ENCODE data around the gene EIF4E. TPM values are rescaled to one million over a fixed set of nuclear protein-coding genes. Genes with fewer than 3 reads are reported as not detected.

The EIF4E gene
- 65.4 TPM for polyA plus RNA-seq (2013, experiment 1 of 2)
- 61.3 TPM for polyA plus RNA-seq (2013, experiment 2 of 2)

- peak within 1 kb of the TSS; percentile 95 for H4K8ac ChIP-seq (ENCODE audit: low read length)
- peak within 1 kb of the TSS; percentile 100 for H2BK15ac ChIP-seq (ENCODE audit: low read depth, poor library complexity, severe bottlenecking)
- peak within 1 kb of the TSS; percentile 90 to 99 for H3K4me3 ChIP-seq (ENCODE audit: insufficient read depth in 1 of 2, low read depth in 1 of 2, low read length in 2 of 2)
- peaks cover 6% of the 10 kb centered on the region for H3K4me1 ChIP-seq (ENCODE audit: control insufficient read depth, insufficient read depth, low read depth, low read length)
- under 1% methylated on average over 63 of the region's 68 CpGs for WGBS
- DNase-seq, result peak; percentile 99
- peak within 1 kb of the TSS; percentile 96 for H3K9ac ChIP-seq (ENCODE audit: low read length)
- H2BK120ac ChIP-seq (ENCODE audit: low read depth, low read length), result peak within 1 kb of the TSS; percentile 98
- H3K27ac ChIP-seq (ENCODE audit: low read length, poor library complexity, severe bottlenecking), result peak within 1 kb of the TSS; percentile 94
- H2BK5ac ChIP-seq (ENCODE audit: low read depth, low read length, poor library complexity, severe bottlenecking), result peak within 1 kb of the TSS; percentile 71
- no peaks in the 10 kb centered on the region for H3K79me1 ChIP-seq (replicated peaks; ENCODE audit: low read length, poor library complexity, severe bottlenecking)
- H3K14ac ChIP-seq (ENCODE audit: low read length in 2 of 2), result peak within 1 kb of the TSS in 1 of 2 experiments; percentile 98
- peaks cover 7 to 17% of the 10 kb centered on the region in 2 experiments for H3K36me3 ChIP-seq (ENCODE audit: control insufficient read depth in 1 of 2, insufficient read depth in 2 of 2, low read depth in 1 of 2, low read length in 2 of 2)
- H2AK5ac ChIP-seq (ENCODE audit: low read length, severe bottlenecking), result peak within 1 kb of the TSS; percentile 89
- H4K91ac ChIP-seq (ENCODE audit: low read length), result peak within 1 kb of the TSS; percentile 99
- peak within 1 kb of the TSS; percentile 99 for H3K18ac ChIP-seq (ENCODE audit: low read depth in 1 of 2, low read length in 2 of 2)
- H3K27me3 ChIP-seq (ENCODE audit: control insufficient read depth in 1 of 2, insufficient read depth in 1 of 2, low read length in 2 of 2), result no peaks in the 10 kb centered on the region
- peak within 1 kb of the TSS; percentile 79 to 97 for H3K23ac ChIP-seq (ENCODE audit: low read length in 2 of 2)
- H3K4me2 ChIP-seq (ENCODE audit: low read length, poor library complexity, severe bottlenecking), result peak within 1 kb of the TSS; percentile 65
- no peaks in the 10 kb centered on the region for H3K9me3 ChIP-seq (ENCODE audit: control insufficient read depth, low read length)
- peak within 1 kb of the TSS; percentile 72 to 91 for H2BK12ac ChIP-seq (ENCODE audit: low read length in 2 of 2)
- peak within 1 kb of the TSS; percentile 56 to 91 for H3K4ac ChIP-seq (ENCODE audit: low read depth in 1 of 2, low read length in 2 of 2)
- peak within 1 kb of the TSS; percentile 87 for H2AFZ ChIP-seq (ENCODE audit: low read depth, low read length)
These were observed at the start of gene EIF4E for GRCh38 chr4:98928505-98929340. Gene EIF4E, minus strand, starts transcription at chr4:98929133. Its CDS starts 21 bp downstream, at chr4:98929112.

GRCh38 chr4:98977557-98977956 is 48.6 kb upstream of the EIF4E start:
- Histone ChIP-seq H3K4ac (ENCODE audit: low read depth in 1 of 2, low read length in 2 of 2) (no peak overlapping the region), H4K8ac (ENCODE audit: low read length) (no peak overlapping the region), H3K18ac (ENCODE audit: low read depth in 1 of 2, low read length in 2 of 2) (no peak overlapping the region), H3K4me1 (ENCODE audit: control insufficient read depth, insufficient read depth, low read depth, low read length) (peaks cover 2% of the 10 kb centered on the region), H3K23ac (ENCODE audit: low read length in 2 of 2) (no peak overlapping the region), H3K14ac (ENCODE audit: low read length in 2 of 2) (no peak overlapping the region), H3K27me3 (ENCODE audit: control insufficient read depth in 1 of 2, insufficient read depth in 1 of 2, low read length in 2 of 2) (no peaks in the 10 kb centered on the region), H3K4me2 (ENCODE audit: low read length, poor library complexity, severe bottlenecking) (no peak overlapping the region), H4K91ac (ENCODE audit: low read length) (no peak overlapping the region), H2AFZ (ENCODE audit: low read depth, low read length) (no peak overlapping the region), H2BK12ac (ENCODE audit: low read length in 2 of 2) (no peak overlapping the region), H3K79me1 (replicated peaks; ENCODE audit: low read length, poor library complexity, severe bottlenecking) (no peaks in the 10 kb centered on the region), H3K9me3 (ENCODE audit: control insufficient read depth, low read length) (no peaks in the 10 kb centered on the region), H2BK120ac (ENCODE audit: low read depth, low read length) (no peak overlapping the region), H3K9ac (ENCODE audit: low read length) (no peak overlapping the region), H2AK5ac (ENCODE audit: low read length, severe bottlenecking) (no peak overlapping the region), H3K27ac (ENCODE audit: low read length, poor library complexity, severe bottlenecking) (no peak overlapping the region), H3K4me3 (ENCODE audit: insufficient read depth in 1 of 2, low read depth in 1 of 2, low read length in 2 of 2) (no peak overlapping the region), H3K36me3 (ENCODE audit: control insufficient read depth in 1 of 2, insufficient read depth in 2 of 2, low read depth in 1 of 2, low read length in 2 of 2) (no peaks in the 10 kb centered on the region), H2BK5ac (ENCODE audit: low read depth, low read length, poor library complexity, severe bottlenecking) (no peak overlapping the region), H2BK15ac (ENCODE audit: low read depth, poor library complexity, severe bottlenecking) (no peak overlapping the region)
- DNase-seq, result no peak
- WGBS, result 98% methylated on average over 4 of the region's 7 CpGs

- H2AFZ ChIP-seq (ENCODE audit: low read depth, low read length), result no peak overlapping the region
- H2BK120ac ChIP-seq (ENCODE audit: low read depth, low read length), result no peak overlapping the region
- H2AK5ac ChIP-seq (ENCODE audit: low read length, severe bottlenecking), result no peak overlapping the region
- H3K36me3 ChIP-seq (ENCODE audit: control insufficient read depth in 1 of 2, insufficient read depth in 2 of 2, low read depth in 1 of 2, low read length in 2 of 2), result no peaks in the 10 kb centered on the region
- H3K23ac ChIP-seq (ENCODE audit: low read length in 2 of 2), result no peak overlapping the region
- H3K4me1 ChIP-seq (ENCODE audit: control insufficient read depth, insufficient read depth, low read depth, low read length), result peaks cover 2% of the 10 kb centered on the region
- no peak overlapping the region for H3K4me3 ChIP-seq (ENCODE audit: insufficient read depth in 1 of 2, low read depth in 1 of 2, low read length in 2 of 2)
- no peak overlapping the region for H3K27ac ChIP-seq (ENCODE audit: low read length, poor library complexity, severe bottlenecking)
- no peak overlapping the region for H3K4me2 ChIP-seq (ENCODE audit: low read length, poor library complexity, severe bottlenecking)
- no peak overlapping the region for H4K8ac ChIP-seq (ENCODE audit: low read length)
- H3K79me1 ChIP-seq (replicated peaks; ENCODE audit: low read length, poor library complexity, severe bottlenecking), result no peaks in the 10 kb centered on the region
- no peak overlapping the region for H3K9ac ChIP-seq (ENCODE audit: low read length)
- DNase-seq, result no peak
- H3K9me3 ChIP-seq (ENCODE audit: control insufficient read depth, low read length), result no peaks in the 10 kb centered on the region
- no peak overlapping the region for H2BK12ac ChIP-seq (ENCODE audit: low read length in 2 of 2)
- no peaks in the 10 kb centered on the region for H3K27me3 ChIP-seq (ENCODE audit: control insufficient read depth in 1 of 2, insufficient read depth in 1 of 2, low read length in 2 of 2)
- H2BK15ac ChIP-seq (ENCODE audit: low read depth, poor library complexity, severe bottlenecking), result no peak overlapping the region
- H2BK5ac ChIP-seq (ENCODE audit: low read depth, low read length, poor library complexity, severe bottlenecking), result no peak overlapping the region
- H4K91ac ChIP-seq (ENCODE audit: low read length), result no peak overlapping the region
- no peak overlapping the region for H3K18ac ChIP-seq (ENCODE audit: low read depth in 1 of 2, low read length in 2 of 2)
- no peak overlapping the region for H3K4ac ChIP-seq (ENCODE audit: low read depth in 1 of 2, low read length in 2 of 2)
- 72% methylated on average over 4 of the region's 4 CpGs for WGBS
- no peak overlapping the region for H3K14ac ChIP-seq (ENCODE audit: low read length in 2 of 2)
These were observed 47.8 kb upstream of the EIF4E start for GRCh38 chr4:98976716-98977115.

DNA sequence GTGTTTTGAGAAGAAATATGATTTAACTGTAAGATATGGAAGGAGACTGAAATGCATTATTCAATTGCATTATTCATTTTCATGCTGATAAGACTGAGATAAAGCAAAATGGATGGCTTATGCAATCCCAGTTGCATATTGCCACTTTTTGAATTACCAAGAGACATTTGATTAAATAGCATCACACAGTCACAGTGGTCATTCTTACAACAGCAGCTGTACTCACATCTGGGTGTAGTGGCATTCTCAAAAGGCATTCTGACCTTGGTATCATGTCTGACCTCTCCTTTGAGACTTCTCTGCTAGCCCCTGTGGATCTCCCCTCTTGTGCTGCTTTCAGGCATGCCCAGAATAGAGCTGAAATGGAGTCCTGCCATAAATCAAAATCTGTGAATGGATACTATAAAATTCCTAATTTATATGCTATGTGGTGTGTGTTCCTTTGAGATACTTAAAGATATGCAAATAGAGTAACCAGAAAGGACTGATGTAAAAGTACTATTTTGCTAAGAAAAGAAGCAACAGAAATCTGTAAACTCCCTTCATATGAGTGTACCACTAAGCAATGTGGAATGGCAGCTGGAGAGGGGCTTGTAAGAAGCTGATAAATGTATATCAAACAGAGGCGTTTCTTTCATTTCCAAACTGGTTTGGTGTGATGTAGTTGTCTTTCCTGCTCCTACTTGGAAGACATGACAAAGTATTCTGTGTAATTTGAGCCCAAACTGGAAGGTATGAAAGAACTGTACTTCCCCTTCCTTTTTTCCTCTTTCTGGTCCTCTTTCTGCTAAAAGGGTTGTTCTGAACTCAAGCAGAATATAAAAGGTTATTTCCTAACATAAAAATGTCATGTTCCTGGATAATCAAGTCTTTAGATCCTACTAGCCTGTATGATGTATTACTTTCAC is 41.2 kb upstream of the EIF4E start:
- Histone ChIP-seq H2BK12ac (ENCODE audit: low read length in 2 of 2) (no peak overlapping the region), H3K9me3 (ENCODE audit: control insufficient read depth, low read length) (no peaks in the 10 kb centered on the region), H2BK15ac (ENCODE audit: low read depth, poor library complexity, severe bottlenecking) (no peak overlapping the region), H4K8ac (ENCODE audit: low read length) (no peak overlapping the region), H3K18ac (ENCODE audit: low read depth in 1 of 2, low read length in 2 of 2) (no peak overlapping the region), H3K36me3 (ENCODE audit: control insufficient read depth in 1 of 2, insufficient read depth in 2 of 2, low read depth in 1 of 2, low read length in 2 of 2) (no peaks in the 10 kb centered on the region), H3K4ac (ENCODE audit: low read depth in 1 of 2, low read length in 2 of 2) (no peak overlapping the region), H3K23ac (ENCODE audit: low read length in 2 of 2) (no peak overlapping the region), H2AFZ (ENCODE audit: low read depth, low read length) (no peak overlapping the region), H3K27me3 (ENCODE audit: control insufficient read depth in 1 of 2, insufficient read depth in 1 of 2, low read length in 2 of 2) (no peaks in the 10 kb centered on the region), H3K79me1 (replicated peaks; ENCODE audit: low read length, poor library complexity, severe bottlenecking) (no peaks in the 10 kb centered on the region), H3K27ac (ENCODE audit: low read length, poor library complexity, severe bottlenecking) (no peak overlapping the region), H2AK5ac (ENCODE audit: low read length, severe bottlenecking) (no peak overlapping the region), H3K9ac (ENCODE audit: low read length) (no peak overlapping the region), H2BK5ac (ENCODE audit: low read depth, low read length, poor library complexity, severe bottlenecking) (no peak overlapping the region), H3K14ac (ENCODE audit: low read length in 2 of 2) (no peak overlapping the region), H3K4me1 (ENCODE audit: control insufficient read depth, insufficient read depth, low read depth, low read length) (no peaks in the 10 kb centered on the region), H3K4me3 (ENCODE audit: insufficient read depth in 1 of 2, low read depth in 1 of 2, low read length in 2 of 2) (no peak overlapping the region), H4K91ac (ENCODE audit: low read length) (no peak overlapping the region), H2BK120ac (ENCODE audit: low read depth, low read length) (no peak overlapping the region), H3K4me2 (ENCODE audit: low read length, poor library complexity, severe bottlenecking) (no peak overlapping the region)
- 100% methylated on average over 1 of the region's 1 CpG for WGBS
- no peak for DNase-seq
